Dedifferentiated amniotic fluid mesenchymal stem cell (primary cell): ENCODE data around the gene TNN.
"Not testable (repeated sequence)": the region's sequence is repeated elsewhere in the genome, so short reads cannot be mapped to it uniquely, and the experiment has no call there.

Experiments
- DNase-seq: peaks from one replicate; pipeline ENCODE4 v3.0.0-alpha.2; 2016; ENCODE audit errors: extremely low spot score

Gene TNN

GRCh38 chr1:175072099-175072951 lies 4.7 kb downstream of the TNN start:
- DNase-seq = peak; percentile 84

DNA sequence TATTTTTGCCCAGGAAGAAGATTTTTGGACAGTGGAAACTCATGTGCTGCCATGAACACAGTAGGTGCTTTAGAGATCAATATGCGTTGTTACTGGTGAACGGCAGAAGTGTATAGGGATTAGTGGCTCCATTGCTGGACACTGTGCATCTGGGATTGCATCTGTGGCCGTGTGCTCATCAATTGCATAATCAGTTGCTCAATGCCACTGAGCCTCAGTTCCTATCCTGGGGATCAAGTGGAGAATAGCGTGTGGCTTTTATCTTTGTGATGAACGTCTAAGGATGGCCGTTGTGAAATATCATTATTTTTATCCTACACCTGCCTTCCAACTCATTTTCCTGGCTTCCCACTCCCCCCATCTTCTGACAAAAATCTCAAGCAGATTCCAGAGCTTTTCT lies 5.4 kb downstream of the TNN start:
- DNase-seq = no peak

DNA sequence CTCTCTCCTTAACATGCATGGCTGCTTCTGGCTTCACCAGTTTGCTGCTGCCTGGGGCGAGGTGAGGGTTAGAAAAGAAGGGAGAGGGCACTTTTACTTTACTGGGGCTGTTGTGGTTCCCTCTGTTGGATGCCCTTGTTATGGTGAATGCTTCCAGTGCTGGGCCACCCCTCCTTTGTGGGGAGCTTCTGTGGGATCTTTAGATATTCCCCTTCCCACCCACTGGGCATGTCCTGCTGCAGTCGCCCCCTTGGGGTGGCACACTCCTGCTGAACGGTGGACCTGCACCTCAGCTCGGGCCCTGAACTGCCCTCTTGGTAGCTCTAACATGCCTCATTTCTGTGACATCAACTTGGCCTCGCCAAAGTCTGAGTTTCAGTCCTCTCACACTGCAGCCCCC lies 6.0 kb downstream of the TNN start:
- DNase-seq = no peak

DNA sequence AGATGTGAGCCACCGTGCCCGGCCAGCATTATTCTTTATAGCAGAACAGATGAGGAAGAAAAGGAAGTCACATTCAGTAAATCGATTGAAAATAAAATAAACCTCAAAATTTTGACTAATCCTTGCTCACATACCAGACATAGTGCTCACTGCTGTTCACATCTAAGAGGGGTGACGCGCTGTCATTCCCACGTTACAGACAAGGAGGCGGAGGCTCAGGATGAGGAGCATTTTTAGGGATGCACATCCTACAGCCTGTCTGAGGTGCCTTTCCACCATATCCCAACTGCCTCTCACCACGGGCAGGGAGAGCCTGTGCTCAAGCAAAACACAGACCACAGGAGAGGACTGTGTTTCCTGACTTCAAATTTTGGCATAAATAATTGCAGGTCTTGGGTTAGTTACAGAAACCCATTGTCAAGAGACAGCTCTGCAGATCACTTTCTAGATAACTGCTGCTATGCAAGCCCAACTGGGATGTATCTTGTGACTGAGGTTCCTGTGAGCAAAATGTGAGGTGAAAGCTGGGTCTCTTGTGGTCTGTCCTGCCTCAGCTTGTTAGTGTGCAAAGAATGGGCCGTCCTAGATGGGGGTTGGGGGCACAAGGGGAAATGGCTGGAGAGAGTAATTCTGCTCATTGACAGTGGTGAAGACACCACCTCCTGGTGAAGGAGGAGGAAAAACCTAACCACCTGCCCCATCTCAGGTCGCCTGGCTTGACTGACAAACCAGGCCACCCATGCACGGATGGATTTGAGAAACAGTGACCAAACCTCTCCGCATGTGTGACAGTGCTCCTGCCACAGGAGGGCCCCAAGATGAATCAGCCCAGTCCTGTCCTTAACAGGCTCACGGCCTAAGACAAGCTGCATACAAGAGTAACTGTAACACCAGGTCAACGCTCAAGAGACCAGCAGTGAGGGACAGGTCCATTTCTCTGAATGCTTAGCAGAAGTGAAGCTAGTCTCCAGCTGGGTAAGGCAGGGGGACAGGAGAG lies 8.2 kb downstream of the TNN start:
- DNase-seq = no peak

- DNase-seq = no peak
Measured at GRCh38 chr1:175077356-175078030, 9.9 kb downstream of the TNN start.

GRCh38 chr1:175078629-175079028 lies 11.0 kb downstream of the TNN start:
- DNase-seq = no peak

DNA sequence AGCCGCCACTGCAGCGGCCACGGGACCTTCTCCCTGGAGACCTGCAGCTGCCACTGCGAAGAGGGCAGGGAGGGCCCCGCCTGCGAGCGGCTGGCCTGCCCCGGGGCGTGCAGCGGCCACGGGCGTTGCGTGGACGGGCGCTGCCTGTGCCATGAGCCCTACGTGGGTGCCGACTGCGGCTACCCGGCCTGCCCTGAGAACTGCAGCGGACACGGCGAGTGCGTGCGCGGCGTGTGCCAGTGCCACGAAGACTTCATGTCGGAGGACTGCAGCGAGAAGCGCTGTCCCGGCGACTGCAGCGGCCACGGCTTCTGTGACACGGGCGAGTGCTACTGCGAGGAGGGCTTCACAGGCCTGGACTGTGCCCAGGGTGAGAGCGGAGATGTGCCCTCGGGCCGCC lies 11.7 kb downstream of the TNN start:
- no peak for DNase-seq

- no peak for DNase-seq
Measured at GRCh38 chr1:175080030-175080429, 12.4 kb downstream of the TNN start.

DNA sequence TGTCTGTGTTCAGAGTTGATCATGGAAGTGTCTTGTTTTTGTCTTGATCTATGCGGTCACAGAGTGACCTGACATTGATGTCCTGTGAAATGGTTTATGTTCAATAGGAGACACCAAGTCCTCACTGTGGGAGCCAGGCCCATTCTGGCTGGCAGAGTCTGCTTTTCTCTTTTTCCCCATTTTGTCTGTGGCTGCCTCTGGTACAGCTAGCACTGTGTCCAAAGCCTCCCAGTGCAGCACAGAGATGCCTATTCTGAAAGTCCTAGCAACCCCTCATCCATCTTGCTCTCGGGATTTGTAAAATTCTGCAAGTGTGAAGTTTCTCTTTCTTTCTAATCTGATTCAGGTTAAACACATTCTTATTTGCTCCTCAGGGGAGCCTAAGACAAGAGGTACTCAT lies 14.3 kb downstream of the TNN start:
- no peak for DNase-seq

DNA sequence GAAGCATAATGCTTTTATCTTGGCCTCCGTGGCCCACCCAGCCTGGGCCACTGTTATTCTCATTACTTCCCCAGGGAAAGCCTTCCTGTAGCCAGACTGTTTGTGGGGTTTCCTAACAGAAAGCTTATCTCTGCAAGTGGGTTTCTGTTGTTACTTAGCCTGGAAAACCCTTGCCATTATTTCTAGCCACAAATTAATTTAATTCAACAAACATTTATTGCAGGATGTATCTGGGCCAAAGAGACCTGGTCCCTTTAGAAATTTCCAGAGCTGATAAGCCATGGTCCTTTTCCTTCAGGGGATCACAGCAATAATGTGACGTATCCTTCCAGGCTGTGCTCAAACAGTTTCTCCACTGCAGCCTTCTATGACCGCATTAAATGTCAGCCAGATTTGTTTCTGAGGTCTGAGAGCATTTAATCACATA lies 20.9 kb downstream of the TNN start:
- DNase-seq = no peak

- DNase-seq = no peak
Measured at GRCh38 chr1:175089136-175089718, 21.6 kb downstream of the TNN start.

DNA sequence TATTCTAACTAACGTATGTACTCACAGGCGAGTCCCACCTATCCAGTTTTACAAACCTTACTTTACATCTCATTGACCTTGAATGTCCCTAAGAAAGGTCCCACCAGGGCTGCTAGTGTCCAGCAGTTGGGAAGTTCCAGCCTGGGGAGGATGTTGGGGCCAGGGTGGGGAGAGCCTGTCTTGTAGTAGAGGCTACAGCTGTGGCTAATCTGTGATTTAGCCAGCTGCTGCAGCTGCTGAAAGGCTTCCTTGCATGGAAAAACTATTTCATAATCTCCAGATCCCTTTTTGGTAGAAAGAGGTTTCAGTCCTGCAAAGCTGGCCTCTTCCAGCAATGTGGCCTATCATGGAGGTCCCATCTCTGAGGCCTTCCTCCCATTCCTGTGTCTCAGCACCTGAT lies 23.1 kb downstream of the TNN start:
- no peak for DNase-seq

DNA sequence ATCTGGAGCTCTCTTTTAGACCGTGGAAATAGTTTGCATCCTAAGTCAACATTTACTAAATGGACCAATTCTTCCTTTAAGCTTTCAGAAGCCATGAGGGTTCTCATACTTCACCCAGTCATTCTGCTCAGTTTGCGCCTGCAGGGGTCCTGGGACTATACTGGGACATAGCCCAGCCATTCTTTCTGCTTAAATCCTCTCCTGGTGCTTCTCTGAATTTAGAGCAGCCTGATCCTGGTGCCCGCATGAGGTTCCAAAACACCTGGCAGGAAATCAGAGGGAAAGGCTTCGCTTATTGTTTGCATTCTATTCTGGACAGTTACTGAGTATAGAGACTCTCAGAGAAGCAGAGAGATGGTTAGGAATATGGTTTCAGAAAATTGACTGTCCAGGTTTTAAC lies 27.0 kb downstream of the TNN start:
- no peak for DNase-seq

- no peak for DNase-seq
Measured at GRCh38 chr1:175095069-175095468, 27.4 kb downstream of the TNN start.

GRCh38 chr1:175095978-175096607 lies 28.5 kb downstream of the TNN start:
- DNase-seq = no peak

DNA sequence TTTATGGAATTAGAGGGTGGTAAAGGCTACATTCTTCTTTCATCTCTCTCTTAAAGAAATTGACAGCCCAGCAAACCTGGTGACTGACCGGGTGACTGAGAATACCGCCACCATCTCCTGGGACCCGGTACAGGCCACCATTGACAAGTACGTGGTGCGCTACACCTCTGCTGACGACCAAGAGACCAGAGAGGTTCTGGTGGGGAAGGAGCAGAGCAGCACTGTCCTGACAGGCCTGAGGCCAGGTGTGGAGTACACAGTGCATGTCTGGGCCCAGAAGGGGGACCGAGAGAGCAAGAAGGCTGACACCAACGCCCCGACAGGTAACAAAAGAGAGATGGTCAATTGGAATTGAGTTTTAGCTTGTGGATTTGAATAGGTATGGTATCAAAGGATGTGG lies 29.7 kb downstream of the TNN start:
- no peak for DNase-seq

- DNase-seq = no peak
Measured at GRCh38 chr1:175099916-175100315, 32.3 kb downstream of the TNN start.

DNA sequence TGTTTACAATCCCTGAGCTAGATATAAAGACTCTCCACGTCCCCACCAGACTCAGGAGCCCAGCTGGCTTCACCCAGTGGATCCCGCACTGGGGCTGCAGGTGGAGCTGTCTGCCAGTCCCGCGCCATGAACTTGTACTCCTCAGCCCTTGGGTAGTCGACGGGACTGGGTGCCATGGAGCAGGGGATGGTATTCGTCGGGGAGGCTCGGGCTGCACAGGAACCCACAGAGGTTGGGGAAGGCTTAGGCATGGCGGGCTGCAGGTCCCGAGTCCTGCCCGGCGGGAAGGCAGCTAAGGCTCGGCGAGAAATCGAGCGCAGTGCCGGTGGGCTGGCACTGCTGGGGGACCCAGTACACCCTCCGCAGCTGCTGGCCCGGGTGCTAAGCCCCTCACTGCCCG lies 34.5 kb downstream of the TNN start:
- DNase-seq = not testable (repeated sequence)

DNA sequence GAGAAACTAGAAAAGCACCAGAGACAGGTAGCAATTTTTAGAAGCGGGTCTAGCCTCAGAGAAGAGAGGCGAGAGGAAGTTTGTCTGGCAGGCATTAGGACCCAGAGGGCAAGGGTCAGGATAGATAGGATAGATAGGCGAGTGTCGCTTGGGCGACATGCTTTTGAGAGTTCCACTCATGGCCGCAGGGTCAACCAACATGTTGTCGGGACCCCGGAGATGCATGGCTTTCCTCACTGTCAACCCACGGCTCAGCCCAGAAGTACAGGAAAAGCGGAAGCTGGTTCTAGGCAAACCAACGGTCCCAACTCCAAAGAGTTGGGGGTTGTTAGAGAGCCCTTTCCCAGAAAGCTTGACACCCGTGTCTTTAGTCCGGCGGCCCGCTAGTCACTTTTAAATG lies 38.9 kb downstream of the TNN start:
- DNase-seq = not testable (repeated sequence)

- not testable (repeated sequence) for DNase-seq
Measured at GRCh38 chr1:175108331-175108820, 40.7 kb downstream of the TNN start.

DNA sequence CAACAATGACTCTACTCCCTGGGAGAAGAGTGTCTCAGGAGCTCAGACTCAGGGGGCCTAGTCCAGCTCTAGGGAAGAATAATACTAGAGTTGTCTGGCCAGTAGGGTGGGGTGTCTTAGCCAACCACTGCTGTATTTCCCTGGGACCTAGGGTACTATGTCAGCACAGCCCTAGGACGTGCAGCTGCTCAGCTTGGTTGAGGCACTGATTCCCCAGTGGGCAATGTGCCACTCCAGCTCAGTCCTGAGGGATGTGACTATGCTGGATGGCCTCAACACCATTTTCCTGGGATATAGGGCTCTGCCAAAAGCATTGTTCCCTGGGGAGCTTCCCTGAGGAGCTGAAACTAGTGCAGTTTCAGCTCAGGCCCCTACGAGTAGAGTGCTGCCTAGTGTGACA lies 47.4 kb downstream of the TNN start:
- DNase-seq = no peak
